ENCODE results near the gene MOCS1.
"Not testable (repeated sequence)": the region's sequence is repeated elsewhere in the genome, so short reads cannot be mapped to it uniquely, and the experiment has no call there.

The MOCS1 gene

DNA sequence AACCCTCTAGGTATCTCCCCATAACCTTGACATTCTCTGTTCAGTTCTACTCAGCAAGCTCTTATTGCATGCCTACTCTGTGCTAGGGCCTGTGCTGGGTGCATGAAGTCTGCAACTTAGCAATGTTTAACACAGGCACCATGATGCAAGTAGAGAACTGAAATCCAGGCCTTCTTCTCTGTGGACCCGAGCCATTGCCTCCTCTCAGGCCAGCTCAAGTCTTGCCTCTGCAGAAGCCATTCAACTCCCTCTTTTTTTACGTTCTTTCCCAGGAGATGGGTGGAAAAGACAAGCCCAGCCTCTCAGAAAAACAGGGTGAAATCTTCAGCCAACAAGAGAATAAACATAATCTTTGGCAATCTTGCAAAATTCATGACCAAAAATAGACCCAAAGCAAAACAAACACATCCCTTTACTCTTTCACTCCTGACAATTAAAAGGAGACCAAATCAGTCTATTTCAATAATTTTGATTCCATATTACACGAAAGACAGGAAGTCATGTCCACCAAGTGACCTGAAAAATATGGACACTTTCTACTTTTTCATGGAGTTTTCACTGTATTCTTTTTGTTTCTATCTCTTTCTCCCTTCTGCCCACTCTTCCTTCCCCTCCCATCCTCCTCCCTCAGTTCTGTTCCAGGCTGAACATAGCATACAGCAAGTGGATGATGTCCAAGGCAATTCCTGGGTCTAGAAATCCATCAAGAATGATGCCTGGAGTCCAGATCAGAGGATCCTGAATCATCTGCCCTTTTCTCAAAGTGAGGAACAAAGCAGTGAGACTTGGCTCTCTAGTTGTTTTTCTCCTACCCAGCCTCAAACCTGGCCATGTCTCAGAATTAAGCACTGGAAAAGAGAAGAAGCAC lies 45.4 kb upstream of the MOCS1 start:
- CTCF ChIA-PET = interaction anchor here (1.0 to 2.0 kb wide), 4 partner anchors 15 to 608 kb away, joined by 3 to 10 read pairs (median 4); no protein-coding TSS in a partner anchor
- DNase-seq (ENCODE audit: extremely low spot score) = no peak
- POLR2A ChIA-PET = no interaction called here
- TF ChIP-seq CTCF (IDR thresholded peaks at IDR 0.05; ENCODE audit: control extremely low read depth, extremely low read depth, low read depth, missing control alignments) = no peak

- DNase-seq (ENCODE audit: extremely low spot score) = no peak
- ChIA-PET POLR2A (no interaction called here), CTCF (interaction anchor here (1.3 kb wide), 1 partner anchor 331 kb away, joined by 4 read pairs; no protein-coding TSS in a partner anchor)
- TF ChIP-seq CTCF (IDR thresholded peaks at IDR 0.05; ENCODE audit: control extremely low read depth, extremely low read depth, low read depth, missing control alignments) = no peak
These were observed 44.0 kb upstream of the MOCS1 start for GRCh38 chr6:39978240-39978639.

DNA sequence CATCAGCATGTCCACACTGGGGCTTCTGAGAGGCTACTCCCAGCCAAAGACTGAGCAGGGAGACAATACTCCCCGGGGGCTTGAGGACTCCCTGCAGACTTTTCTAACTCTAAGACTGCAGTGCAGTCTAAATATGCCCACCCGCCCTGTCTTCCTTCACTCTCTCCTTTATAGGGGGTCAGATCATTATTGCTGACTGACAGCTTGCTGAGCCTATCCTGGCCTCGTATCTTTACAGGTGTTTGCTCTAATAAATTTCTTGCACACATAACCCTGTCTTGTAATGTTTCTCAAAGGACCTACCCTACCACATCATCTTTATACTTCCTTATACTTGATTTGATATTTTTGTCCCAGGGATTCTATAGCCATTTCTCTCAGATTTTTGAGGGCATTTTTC lies 39.4 kb upstream of the MOCS1 start:
- CTCF ChIA-PET = interaction anchor here (1.7 kb wide), 1 partner anchor 108 kb away, joined by 4 read pairs; no protein-coding TSS in a partner anchor
- no peak for TF ChIP-seq CTCF (IDR thresholded peaks at IDR 0.05; ENCODE audit: control extremely low read depth, extremely low read depth, low read depth, missing control alignments)
- POLR2A ChIA-PET = no interaction called here
- DNase-seq (ENCODE audit: extremely low spot score) = no peak

- POLR2A ChIA-PET; DNase-seq (ENCODE audit: extremely low spot score); CTCF ChIA-PET: not testable (repeated sequence)
These were observed 38.5 kb upstream of the MOCS1 start for GRCh38 chr6:39972717-39973116.

GRCh38 chr6:39971131-39971530 lies 36.9 kb upstream of the MOCS1 start:
- CTCF ChIA-PET; POLR2A ChIA-PET; DNase-seq (ENCODE audit: extremely low spot score): not testable (repeated sequence)

GRCh38 chr6:39965751-39966150 lies 31.5 kb upstream of the MOCS1 start:
- TF ChIP-seq CTCF (IDR thresholded peaks at IDR 0.05; ENCODE audit: control extremely low read depth, extremely low read depth, low read depth, missing control alignments) = no peak
- ChIA-PET CTCF (no interaction called here), POLR2A (no interaction called here)
- no peak for DNase-seq (ENCODE audit: extremely low spot score)

GRCh38 chr6:39964530-39964929 lies 30.3 kb upstream of the MOCS1 start:
- POLR2A ChIA-PET = no interaction called here
- CTCF ChIA-PET = no interaction called here
- no peak for TF ChIP-seq CTCF (IDR thresholded peaks at IDR 0.05; ENCODE audit: control extremely low read depth, extremely low read depth, low read depth, missing control alignments)
- no peak for DNase-seq (ENCODE audit: extremely low spot score)
